H1 (cell line): ENCODE measurements around the gene ICAM3. TPM values are rescaled to one million over a fixed set of nuclear protein-coding genes. Genes with fewer than 3 reads are reported as not detected.

Experiments used
- CTCF ChIA-PET: fragments of 300-600 bp; sonication (Branson Sonifier 250); formaldehyde crosslinking; loops from one replicate; lab custom pipeline; 2021; ENCODE audit not compliant: partially characterized antibody; lab: Charles Lee
- POLR2A ChIA-PET: fragments of 300-600 bp; sonication (Branson Sonifier 250); formaldehyde crosslinking; loops from one replicate; lab custom pipeline; 2021; ENCODE audit warnings: inconsistent platforms; ENCODE audit not compliant: partially characterized antibody; lab: Charles Lee
- DNase-seq, 2 experiments: peaks; one replicate each; pipeline versions ENCODE4 v3.0.0 to v3.0.0-alpha.2; 2010 to 2022; ENCODE audit warnings: low spot score in 2 of 2, low read depth in 1 of 2, mixed read lengths in 1 of 2
- FAIRE-seq: peaks from 2 replicates; lab custom pipeline; 2011; peaks lifted over from hg19 to GRCh38; lab: Jason Lieb, UNC
- H2AFZ ChIP-seq: 2 replicates; pipeline ENCODE4 v1.8.1; 2012; ENCODE audit warnings: low read length, inconsistent platforms
- H2AK5ac ChIP-seq: 2 replicates; pipeline ENCODE4 v1.6.1; 2013; ENCODE audit warnings: low read depth, low read length
- H2BK120ac ChIP-seq: replicated peaks from 2 replicates; pipeline ENCODE3; 2013; ENCODE audit warnings: low read depth, low read length, inconsistent platforms
- H2BK12ac ChIP-seq: 2 replicates; pipeline ENCODE4 v1.6.1; 2013; ENCODE audit warnings: low read depth, low read length
- H2BK15ac ChIP-seq: 2 replicates; pipeline ENCODE4 v1.6.1; 2013; ENCODE audit warnings: low read length
- H2BK20ac ChIP-seq: 2 replicates; pipeline ENCODE4 v1.6.1; 2013; ENCODE audit warnings: low read length
- H2BK5ac ChIP-seq: 2 replicates; pipeline ENCODE4 v1.6.1; 2013; ENCODE audit warnings: low read depth, low read length
- H3K14ac ChIP-seq: 2 replicates; pipeline ENCODE4 v1.6.1; 2013; ENCODE audit warnings: inconsistent platforms; ENCODE audit not compliant: insufficient read length
- H3K18ac ChIP-seq: 2 replicates; pipeline ENCODE4 v1.6.1; 2013; ENCODE audit warnings: low read length; ENCODE audit errors: extremely low read depth
- H3K23ac ChIP-seq: 2 replicates; pipeline ENCODE4 v1.6.1; 2013; ENCODE audit warnings: inconsistent platforms; ENCODE audit not compliant: insufficient read length
- H3K23me2 ChIP-seq: 2 replicates; pipeline ENCODE4 v1.6.1; 2013; ENCODE audit warnings: low read depth, low read length
- H3K27ac ChIP-seq: 2 replicates; pipeline ENCODE4 v1.6.1; 2011; ENCODE audit warnings: low read depth, low read length, inconsistent platforms
- H3K27me3 ChIP-seq, 4 experiments: replicated peaks in 1 of 4; 1 replicate in 1 of 4; 2 replicates in 3 of 4; pipeline versions ENCODE4 v1.6.1 to v1.8.1; 2011 to 2013; ENCODE audit warnings: low read length in 3 of 4, mild to moderate bottlenecking in 3 of 4, inconsistent platforms in 2 of 4, mixed read lengths in 2 of 4, moderate library complexity in 1 of 4; ENCODE audit not compliant: control insufficient read depth in 3 of 4, insufficient read depth in 3 of 4; ENCODE audit errors: extremely low read depth in 1 of 4
- H3K36me3 ChIP-seq, 4 experiments: 2 replicates each; pipeline versions ENCODE4 v1.6.1 to v1.8.1; 2011 to 2013; ENCODE audit warnings: mild to moderate bottlenecking in 4 of 4, low read length in 3 of 4, moderate library complexity in 2 of 4, control low read depth in 1 of 4, inconsistent platforms in 1 of 4; ENCODE audit not compliant: insufficient read depth in 4 of 4, control insufficient read depth in 2 of 4
- H3K4ac ChIP-seq: replicated peaks from 2 replicates; pipeline ENCODE3; 2013; ENCODE audit warnings: low read length, low read depth, mixed read lengths, inconsistent platforms; ENCODE audit not compliant: insufficient read length
- H3K4me1 ChIP-seq, 4 experiments: replicated peaks in 1 of 4; 1 replicate in 1 of 4; 2 replicates in 3 of 4; pipeline versions ENCODE4 v1.6.1 to v1.8.1; 2011 to 2013; ENCODE audit warnings: low read length in 3 of 4, inconsistent platforms in 2 of 4, mixed read lengths in 1 of 4; ENCODE audit not compliant: insufficient read depth in 4 of 4, control insufficient read depth in 3 of 4
- H3K4me2 ChIP-seq, 2 experiments: 2 replicates each; pipeline versions ENCODE4 v1.6.1 to v1.8.1; 2011 to 2013; ENCODE audit warnings: low read depth in 2 of 2, low read length in 2 of 2, control low read depth in 1 of 2, inconsistent platforms in 1 of 2, mild to moderate bottlenecking in 1 of 2; ENCODE audit not compliant: insufficient read depth in 1 of 2
- H3K4me3 ChIP-seq, 4 experiments: fragments of 200-600, 300-600 bp in 1 of 4; sonication (generic), shearing (Covaris generic), sonication (Bioruptor Twin) in 1 of 4; 2 replicates each; pipeline versions ENCODE4 v1.5.1 to v1.8.1; 2011 to 2016; ENCODE audit warnings: low read length in 4 of 4, low read depth in 3 of 4, control low read depth in 2 of 4, inconsistent platforms in 2 of 4, mild to moderate bottlenecking in 2 of 4, mixed read lengths in 1 of 4, moderate library complexity in 1 of 4; ENCODE audit not compliant: insufficient read depth in 2 of 4; ENCODE audit errors: extremely low read depth in 1 of 4
- H3K56ac ChIP-seq: replicated peaks from 2 replicates; pipeline ENCODE3; 2013; ENCODE audit warnings: low read depth, mild to moderate bottlenecking, mixed read lengths, low read length, inconsistent platforms; ENCODE audit not compliant: insufficient read length
- H3K79me1 ChIP-seq: 2 replicates; pipeline ENCODE4 v1.6.1; 2013; ENCODE audit warnings: low read depth, low read length, control low read depth
- H3K79me2 ChIP-seq, 2 experiments: 2 replicates each; pipeline versions ENCODE4 v1.6.1 to v1.8.1; 2012 to 2013; ENCODE audit warnings: low read length in 2 of 2, mild to moderate bottlenecking in 2 of 2, inconsistent platforms in 1 of 2; ENCODE audit not compliant: insufficient read depth in 2 of 2, control insufficient read depth in 1 of 2
- H3K9ac ChIP-seq, 4 experiments: replicated peaks in 1 of 4; 1 replicate in 1 of 4; 2 replicates in 3 of 4; pipeline versions ENCODE4 v1.6.1 to v1.8.1; 2011 to 2013; ENCODE audit warnings: low read depth in 3 of 4, low read length in 3 of 4, control low read depth in 2 of 4, mild to moderate bottlenecking in 2 of 4, moderate library complexity in 2 of 4, inconsistent platforms in 1 of 4; ENCODE audit errors: extremely low read depth in 1 of 4
- H3K9me3 ChIP-seq, 2 experiments: 2 replicates each; pipeline versions ENCODE4 v1.6.1 to v1.8.1; 2012 to 2013; ENCODE audit warnings: mild to moderate bottlenecking in 2 of 2, moderate library complexity in 2 of 2, control low read depth in 1 of 2, inconsistent platforms in 1 of 2, low read depth in 1 of 2, low read length in 1 of 2, mixed read lengths in 1 of 2; ENCODE audit not compliant: insufficient read depth in 2 of 2
- H4K20me1 ChIP-seq, 2 experiments: replicated peaks in 1 of 2; 2 replicates each; pipeline versions ENCODE3 to v1.8.1; 2011 to 2013; ENCODE audit warnings: inconsistent platforms in 2 of 2, low read length in 2 of 2, mild to moderate bottlenecking in 1 of 2; ENCODE audit not compliant: insufficient read depth in 2 of 2, control insufficient read depth in 1 of 2
- H4K5ac ChIP-seq: 2 replicates; pipeline ENCODE4 v1.6.1; 2013; ENCODE audit warnings: low read length, low read depth, mixed read lengths, inconsistent platforms; ENCODE audit not compliant: insufficient read length
- H4K8ac ChIP-seq: 2 replicates; pipeline ENCODE4 v1.8.0; 2013; ENCODE audit warnings: mild to moderate bottlenecking, moderate library complexity, low read length, inconsistent platforms; ENCODE audit not compliant: insufficient read depth; ENCODE audit errors: extremely low read depth
- H4K91ac ChIP-seq: replicated peaks from 2 replicates; pipeline ENCODE3; 2013; ENCODE audit warnings: low read length, mixed read lengths, inconsistent platforms; ENCODE audit not compliant: insufficient read length
- BACH1 ChIP-seq: IDR thresholded peaks from 2 replicates; pipeline ENCODE4 v1.6.1; 2012; ENCODE audit warnings: low read length, improper control_type of control experiment
- EGR1 ChIP-seq: IDR thresholded peaks from 2 replicates; pipeline ENCODE4 v1.6.1; 2011; ENCODE audit warnings: low read depth, low read length, borderline replicate concordance
- FOSL1 ChIP-seq: IDR thresholded peaks from 2 replicates; pipeline ENCODE4 v1.6.1; 2011; ENCODE audit warnings: mild to moderate bottlenecking, low read depth, low read length, moderate library complexity; ENCODE audit not compliant: insufficient read depth
- GABPA ChIP-seq: IDR thresholded peaks from 2 replicates; pipeline ENCODE4 v1.6.1; 2011; ENCODE audit warnings: mild to moderate bottlenecking, low read length, moderate library complexity, borderline replicate concordance; ENCODE audit not compliant: insufficient read depth
- KDM5A ChIP-seq: fragments of 200-600 bp; IDR thresholded peaks from 2 replicates; pipeline ENCODE4 v1.7.1; 2012; ENCODE audit warnings: mild to moderate bottlenecking, low read length, inconsistent platforms, mixed read lengths
- NANOG ChIP-seq: IDR thresholded peaks from 2 replicates; pipeline ENCODE4 v1.6.1; 2011; ENCODE audit warnings: low read length, low read depth, mild to moderate bottlenecking, inconsistent platforms; ENCODE audit not compliant: insufficient read depth, poor library complexity, severe bottlenecking
- POLR2A ChIP-seq, 2 experiments: IDR thresholded peaks; 1 replicate in 1 of 2; 2 replicates in 1 of 2; pipeline ENCODE4 v1.6.1; 2011; ENCODE audit warnings: low read depth in 2 of 2, low read length in 2 of 2, mild to moderate bottlenecking in 2 of 2; ENCODE audit errors: control extremely low read depth in 1 of 2
- POLR2AphosphoS5 ChIP-seq: IDR thresholded peaks from 2 replicates; pipeline ENCODE4 v1.6.1; 2011; ENCODE audit warnings: low read depth, low read length
- SIN3A ChIP-seq, 2 experiments: IDR thresholded peaks in 1 of 2; conservative IDR thresholded peaks in 1 of 2; 2 replicates each; pipeline ENCODE4 v1.6.1; 2011 to 2012; ENCODE audit warnings: low read length in 2 of 2, improper control_type of control experiment in 1 of 2, low read depth in 1 of 2, mild to moderate bottlenecking in 1 of 2
- TAF1 ChIP-seq: IDR thresholded peaks from 2 replicates; pipeline ENCODE4 v1.6.1; 2011; ENCODE audit warnings: mild to moderate bottlenecking, low read depth, low read length
- TEAD4 ChIP-seq: IDR thresholded peaks from 2 replicates; pipeline ENCODE4 v1.6.1; 2012; ENCODE audit warnings: low read depth, low read length, inconsistent platforms, mixed read lengths
- YY1 ChIP-seq: IDR thresholded peaks from 2 replicates; pipeline ENCODE4 v1.6.1; 2011; ENCODE audit warnings: low read depth, mild to moderate bottlenecking, low read length
- WGBS, 2 experiments: shearing (Covaris generic) in 1 of 2; methylation state at CpG; one replicate each; pipeline versions ENCODE4 v1.1.6 to v1.1.7; 2013 to 2015; ENCODE audit warnings: low lambda C conversion rate in 2 of 2, mixed read lengths in 2 of 2, inconsistent platforms in 1 of 2, low coverage in 1 of 2, missing lambda C conversion rate in 1 of 2; ENCODE audit not compliant: insufficient replicate concordance in 2 of 2, insufficient coverage in 1 of 2, insufficient read length in 1 of 2; ENCODE audit errors: extremely low coverage in 1 of 2, missing lambda C conversion rate in 1 of 2; 5-methylcytosine and 5-hydroxymethylcytosine counted together
- polyA plus RNA-seq, 7 experiments: library from polyadenylated mRNA; depleted of rRNA in 3 of 7; stranded (reverse) in 5 of 7; unstranded in 2 of 7; fragments of >200 nt in 5 of 7; fragments of 200-250 nt in 2 of 7; gene quantifications; 1 replicate in 5 of 7; 2 replicates in 1 of 7; 4 replicates in 1 of 7; pipeline versions ENCODE4 v1.2.1 to v1.2.3, GENCODE V29; 2011 to 2013; ENCODE audit warnings: missing spikeins in 2 of 7, mixed read lengths in 2 of 7
- total RNA-seq: library from RNA; stranded (reverse); fragmentation: NEBNext Ultra II Directional; extraction: Animal tissue kit (Norgen Biotek cat#: 25700); gene quantifications from 2 replicates; pipeline ENCODE4 v1.2.1, GENCODE V29; 2021
- TF ChIP-seq, protein P1 (sequence below): IDR thresholded peaks from 2 replicates; pipeline ENCODE4 v1.6.1; 2011; ENCODE audit warnings: low read length, improper control_type of control experiment

ICAM3 gene
- total and polyA plus RNA-seq, 2 of the 8 experiments (the other 6 are each of a cell fraction or from before 2014, with no cell fraction given) = 15.4 to 16.5 TPM

GRCh38 chr19:10338940-10339339 is 484 bp downstream of the ICAM3 start:
- 0 out of 2 replicates have a peak overlapping the region, but pooled peaks have one; percentile 7 for H2BK15ac ChIP-seq
- H4K5ac ChIP-seq = no peak overlapping the region
- H3K27me3 ChIP-seq = peaks cover 0 to 3% (median 0%) of the 10 kb centered on the region in 4 experiments; a peak in 2 of 7 replicates
- H3K9me3 ChIP-seq = no peaks in the 10 kb centered on the region
- peaks cover 10% of the 10 kb centered on the region for H3K23me2 ChIP-seq
- peak overlapping the region; percentile 60; the same call in 1 of the 2 replicates for H2AK5ac ChIP-seq
- peak overlapping the region; percentile 74; the same call in 1 of the 2 replicates for H2BK5ac ChIP-seq
- H2BK20ac ChIP-seq = peak overlapping the region; percentile 49; the same call in 1 of the 2 replicates
- H2BK12ac ChIP-seq = peak overlapping the region; percentile 92; the same call in 1 of the 2 replicates
- H3K79me1 ChIP-seq = no peaks in the 10 kb centered on the region; the same call in 1 of the 2 replicates
- H3K27ac ChIP-seq = no peak overlapping the region
- peak overlapping the region; percentile 60 for H4K91ac ChIP-seq
- H3K4me1 ChIP-seq = peaks cover 0 to 16% (median 9%) of the 10 kb centered on the region in 4 experiments; a peak in 6 of 7 replicates
- CTCF ChIA-PET = interaction anchor here (1.3 kb wide), 1 partner anchor 12 kb away, joined by 4 read pairs; no protein-coding TSS in a partner anchor
- POLR2A ChIA-PET = interaction anchor here (1.3 to 1.4 kb wide), 2 partner anchors 9 to 16 kb away, joined by 3 to 6 read pairs; no protein-coding TSS in a partner anchor
- no peak overlapping the region for H3K4me3 ChIP-seq
- peak overlapping the region; percentile 22 for H3K4ac ChIP-seq
- H2AFZ ChIP-seq = peak overlapping the region; percentile 69
- 86% methylated on average over 6 of the region's 6 CpGs; no CpG with 5 or more reads in 1 of the 2 experiments for WGBS, 2 experiments
- H3K56ac ChIP-seq = no peak overlapping the region
- H3K79me2 ChIP-seq = no peaks in the 10 kb centered on the region
- no peak overlapping the region for H2BK120ac ChIP-seq
- H3K18ac ChIP-seq = peak overlapping the region; percentile 75; the same call in 1 of the 2 replicates
- peaks cover 0 to 4% of the 10 kb centered on the region in 2 experiments for H4K20me1 ChIP-seq
- peak overlapping the region in 1 of 2 experiments; percentile 15; a peak in 1 of 4 replicates for H3K4me2 ChIP-seq
- H4K8ac ChIP-seq = no peak overlapping the region
- DNase-seq (no peak), FAIRE-seq (no peak)
- no peak overlapping the region for H3K9ac ChIP-seq
- H3K36me3 ChIP-seq = no peaks in the 10 kb centered on the region; a peak in 1 of 8 replicates
- no peak overlapping the region for H3K23ac ChIP-seq
- no peak overlapping the region for H3K14ac ChIP-seq
- TF ChIP-seq, protein P1, sequence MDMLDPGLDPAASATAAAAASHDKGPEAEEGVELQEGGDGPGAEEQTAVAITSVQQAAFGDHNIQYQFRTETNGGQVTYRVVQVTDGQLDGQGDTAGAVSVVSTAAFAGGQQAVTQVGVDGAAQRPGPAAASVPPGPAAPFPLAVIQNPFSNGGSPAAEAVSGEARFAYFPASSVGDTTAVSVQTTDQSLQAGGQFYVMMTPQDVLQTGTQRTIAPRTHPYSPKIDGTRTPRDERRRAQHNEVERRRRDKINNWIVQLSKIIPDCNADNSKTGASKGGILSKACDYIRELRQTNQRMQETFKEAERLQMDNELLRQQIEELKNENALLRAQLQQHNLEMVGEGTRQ = no peak
- TF ChIP-seq SIN3A (conservative IDR thresholded peaks at IDR 0.05 in 1 of 2, IDR thresholded peaks at IDR 0.05 in 1 of 2; ENCODE audit: low read depth in 1 of 2, low read length in 2 of 2) = no peak
- TF ChIP-seq EGR1 = no peak
- no peak for TF ChIP-seq NANOG
- no peak for TF ChIP-seq KDM5A
- TF ChIP-seq YY1 = no peak
- TF ChIP-seq TAF1 = no peak
- no peak for TF ChIP-seq GABPA
- no peak for TF ChIP-seq POLR2AphosphoS5
- TF ChIP-seq TEAD4 = no peak
- TF ChIP-seq FOSL1 = no peak
- no peak for TF ChIP-seq POLR2A (IDR thresholded peaks at IDR 0.05; ENCODE audit: control extremely low read depth in 1 of 2, low read depth in 2 of 2, low read length in 2 of 2)
- no peak for TF ChIP-seq BACH1
